GM19468 (cell line): ENCODE data around the gene AQP9.
"Not testable (repeated sequence)": the region's sequence is repeated elsewhere in the genome, so short reads cannot be mapped to it uniquely, and the experiment has no call there.

Source experiments
- ATAC-seq: cut with Tn5 transposase; IDR thresholded peaks from one replicate; pipeline ENCODE4 v1.9.1; 2021; ENCODE audit warnings: mild to moderate bottlenecking, moderate library complexity, moderate number of reproducible peaks; ENCODE audit not compliant: unreplicated experiment; ENCODE audit errors: extremely low read depth

The AQP9 gene

GRCh38 chr15:58175955-58176354 lies 37.8 kb downstream of the AQP9 start:
- no peak for ATAC-seq

- no peak for ATAC-seq
Observed at GRCh38 chr15:58178668-58179067, 40.5 kb downstream of the AQP9 start.

- no peak for ATAC-seq
Observed at GRCh38 chr15:58179206-58179605, 41.0 kb downstream of the AQP9 start.

- no peak for ATAC-seq
Observed at GRCh38 chr15:58179741-58180381, 41.7 kb downstream of the AQP9 start.

DNA sequence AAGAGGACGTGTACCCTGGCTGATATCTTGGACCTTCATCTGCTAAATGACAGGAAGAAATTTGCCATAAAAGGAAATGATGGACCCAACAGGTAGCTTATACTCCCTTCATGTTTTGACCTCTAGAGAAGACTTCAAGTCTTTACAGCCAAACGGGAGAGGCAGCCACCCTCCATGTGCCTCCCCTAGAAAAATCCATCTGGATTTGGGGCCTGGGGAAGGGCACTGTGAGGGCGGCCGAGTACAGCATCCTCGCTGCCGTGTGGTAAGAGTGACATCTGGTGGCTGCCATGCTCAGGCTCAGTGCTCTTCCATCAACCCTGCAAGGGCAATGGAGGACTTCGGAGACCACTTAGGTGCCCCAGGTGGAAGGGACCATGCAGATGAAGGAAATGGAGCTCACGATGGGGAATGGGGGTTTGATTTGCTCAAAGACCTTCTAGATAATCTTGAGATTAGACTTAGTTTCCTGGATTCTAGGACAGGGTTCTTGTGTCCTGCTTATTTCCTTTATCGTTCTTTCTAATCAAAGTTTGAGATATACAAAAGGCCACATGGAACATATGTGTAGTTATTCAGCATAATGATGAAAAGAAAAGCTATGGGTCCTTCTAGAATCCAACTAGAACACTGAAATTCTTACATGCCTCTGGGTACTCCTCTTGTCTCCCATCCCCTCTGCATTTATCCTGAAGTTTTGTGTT lies 44.4 kb downstream of the AQP9 start:
- ATAC-seq: no peak

GRCh38 chr15:58185439-58185838 lies 47.3 kb downstream of the AQP9 start:
- no peak for ATAC-seq

- no peak for ATAC-seq
Observed at GRCh38 chr15:58189148-58189811, 51.1 kb downstream of the AQP9 start.

DNA sequence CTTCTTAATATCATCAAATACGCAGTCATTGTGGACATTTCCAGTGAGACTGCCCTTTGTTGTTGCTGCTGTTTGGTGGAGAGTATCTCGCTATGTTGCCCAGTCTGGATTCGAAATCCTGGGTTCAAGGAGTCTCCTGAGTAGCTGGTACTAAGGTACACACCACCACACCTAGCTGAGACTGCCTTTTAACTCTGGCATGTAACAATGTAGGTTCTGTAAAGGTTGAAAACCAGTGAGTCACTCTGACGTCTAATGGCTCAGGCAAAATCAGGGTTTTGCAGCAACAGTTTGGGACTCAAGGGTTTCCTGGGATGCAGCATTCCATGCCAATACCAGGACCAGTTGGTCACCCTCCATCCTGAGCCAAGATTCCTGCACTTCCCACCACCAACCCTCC lies 52.2 kb downstream of the AQP9 start:
- ATAC-seq: no peak

DNA sequence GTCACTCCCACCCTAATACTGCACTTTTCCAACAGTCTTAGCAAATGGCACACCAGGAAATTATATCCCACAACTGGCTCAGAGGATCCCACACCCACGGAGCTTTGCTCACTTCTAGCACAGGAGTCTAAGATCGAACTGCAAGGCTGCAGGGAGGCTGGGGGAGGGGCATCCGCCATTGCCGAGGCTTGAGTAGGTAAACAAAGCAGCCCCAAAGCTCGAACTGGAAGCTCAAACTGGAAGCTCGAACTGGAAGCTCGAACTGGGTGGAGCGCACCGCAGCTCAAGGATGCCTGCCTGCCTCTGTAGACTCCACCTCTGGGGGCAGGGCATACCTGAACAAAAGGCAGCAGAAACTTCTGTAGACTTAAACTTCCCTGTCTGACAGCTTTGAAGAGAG lies 55.5 kb downstream of the AQP9 start:
- not testable (repeated sequence) for ATAC-seq

DNA sequence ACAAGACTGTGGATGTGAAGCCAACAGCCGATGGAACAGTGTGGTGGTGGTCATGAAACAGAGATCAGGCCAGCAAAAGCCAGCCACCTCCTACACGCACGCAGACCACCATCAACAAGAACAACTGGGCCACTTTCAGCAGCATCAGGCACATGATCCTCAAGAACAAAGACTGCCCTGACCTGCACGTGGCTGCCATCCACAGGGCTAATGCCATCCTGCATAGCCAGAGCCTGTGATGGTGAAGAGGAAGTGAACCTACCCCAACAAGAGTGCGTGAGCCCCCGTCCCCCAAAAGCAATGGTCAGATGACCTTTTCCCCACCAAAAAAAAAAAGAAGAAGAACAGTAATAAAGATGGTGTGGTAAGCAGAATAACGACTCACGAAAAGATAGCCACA lies 62.6 kb downstream of the AQP9 start:
- ATAC-seq: no peak

- no peak for ATAC-seq
Observed at GRCh38 chr15:58201516-58201915, 63.3 kb downstream of the AQP9 start.

DNA sequence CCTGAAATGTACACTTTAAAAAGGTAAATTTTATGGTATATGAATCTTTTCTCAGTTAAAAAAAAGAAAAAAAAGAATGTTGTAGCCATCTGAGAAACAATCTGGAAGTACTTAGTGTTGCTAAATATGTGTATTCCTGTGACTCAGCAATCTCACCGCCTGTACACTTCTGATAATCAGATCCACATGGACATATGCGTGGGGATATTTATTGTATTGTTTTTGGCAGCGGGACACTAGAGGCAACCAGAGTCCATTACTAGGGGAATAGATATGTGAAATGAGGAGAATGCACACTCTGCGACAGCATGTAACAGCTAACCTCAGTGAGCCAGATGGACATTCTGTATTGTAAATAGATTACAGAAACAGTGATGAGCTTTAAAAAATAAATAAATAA lies 65.4 kb downstream of the AQP9 start:
- ATAC-seq: no peak

- ATAC-seq: no peak
Observed at GRCh38 chr15:58206151-58206550, 68.0 kb downstream of the AQP9 start.

GRCh38 chr15:58208217-58208616 lies 70.0 kb downstream of the AQP9 start:
- ATAC-seq: not testable (repeated sequence)

DNA sequence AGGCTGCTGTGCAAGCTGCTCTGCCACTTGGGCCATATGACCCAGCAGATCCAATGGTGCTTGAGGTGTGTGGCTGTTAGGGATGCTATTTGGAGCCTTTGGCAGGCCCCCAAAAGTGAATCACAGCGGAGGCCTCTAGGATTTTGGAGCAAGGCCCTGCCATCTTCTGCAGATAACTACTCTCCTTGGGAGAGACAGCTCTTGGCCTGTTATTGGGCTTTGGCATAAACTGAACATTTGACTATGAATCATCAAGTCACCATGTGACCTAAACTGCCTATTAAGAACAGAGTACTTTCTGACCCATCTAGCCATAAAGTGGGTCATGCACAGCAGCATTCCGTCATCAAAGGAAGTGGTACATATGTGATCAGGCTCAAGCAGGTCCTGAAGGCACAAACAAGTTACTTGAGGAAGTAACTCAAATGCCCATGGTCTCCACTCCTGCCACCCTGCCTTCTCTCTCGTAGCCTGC lies 70.9 kb downstream of the AQP9 start:
- not testable (repeated sequence) for ATAC-seq

DNA sequence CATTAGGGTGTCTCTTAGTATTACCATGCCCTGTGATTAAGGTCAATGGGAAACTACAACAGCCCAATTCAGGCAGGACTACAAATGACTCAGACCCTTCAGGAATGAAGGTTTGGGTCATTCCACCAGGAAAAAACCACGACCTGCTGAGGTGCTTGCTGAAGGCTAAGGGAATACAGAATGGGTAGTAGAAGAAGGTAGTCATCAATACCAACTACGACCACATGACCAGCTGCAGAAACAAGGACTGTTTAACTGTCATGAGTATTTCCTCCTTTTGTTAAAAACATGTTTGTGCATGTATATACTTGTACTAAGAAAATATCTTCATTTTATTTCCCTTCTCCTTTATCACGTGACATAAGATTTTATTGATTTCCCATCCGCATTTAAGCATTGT lies 71.8 kb downstream of the AQP9 start:
- ATAC-seq: not testable (repeated sequence)

GRCh38 chr15:58212909-58213526 lies 74.8 kb downstream of the AQP9 start:
- ATAC-seq: no peak

GRCh38 chr15:58213587-58214338 lies 75.6 kb downstream of the AQP9 start:
- ATAC-seq: no peak

GRCh38 chr15:58214591-58215340 lies 76.6 kb downstream of the AQP9 start:
- no peak for ATAC-seq

DNA sequence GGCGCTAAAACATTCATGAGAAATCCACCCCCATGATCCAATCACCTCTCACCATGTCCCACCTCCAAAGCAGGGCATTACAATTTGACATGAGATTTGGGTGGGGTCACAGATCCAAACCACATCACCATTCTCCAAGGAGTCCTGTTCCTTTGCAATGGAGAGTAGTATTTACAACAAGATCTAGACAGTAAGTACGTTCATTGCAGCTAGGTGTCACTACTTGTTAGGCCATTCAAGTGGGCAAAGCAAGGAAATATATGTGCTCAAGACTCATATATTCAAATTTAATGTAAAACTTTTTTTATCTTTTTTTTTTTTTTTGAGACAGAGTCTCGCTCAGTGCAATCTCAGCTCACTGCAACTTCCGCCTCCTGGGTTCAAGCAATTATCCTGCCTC lies 79.3 kb downstream of the AQP9 start:
- no peak for ATAC-seq
